ENCODE results near the gene OGDH.

- TF ChIP-seq CTCF (tag by site-specific recombination; IDR thresholded peaks at IDR 0.05), result no peak
- no peak for TF ChIP-seq KLF10 (tag by site-specific recombination; IDR thresholded peaks at IDR 0.05)
- TF ChIP-seq REST (tag by site-specific recombination; IDR thresholded peaks at IDR 0.05), result no peak
- no peak for TF ChIP-seq YY1 (tag by site-specific recombination; IDR thresholded peaks at IDR 0.05)
- TF ChIP-seq ZNF639 (tag by site-specific recombination; IDR thresholded peaks at IDR 0.05), result no peak
- TF ChIP-seq ZSCAN16 (tag by site-specific recombination; IDR thresholded peaks at IDR 0.05), result no peak
- no peak for TF ChIP-seq ZNF704 (tag by site-specific recombination; IDR thresholded peaks at IDR 0.05)
- no peak for TF ChIP-seq ZNF768 (tag by site-specific recombination; IDR thresholded peaks at IDR 0.05)
These were observed 38.8 kb downstream of the OGDH start for GRCh38 chr7:44645254-44645653.
